ENCODE measurements around the gene RAP1GAP.

DNA sequence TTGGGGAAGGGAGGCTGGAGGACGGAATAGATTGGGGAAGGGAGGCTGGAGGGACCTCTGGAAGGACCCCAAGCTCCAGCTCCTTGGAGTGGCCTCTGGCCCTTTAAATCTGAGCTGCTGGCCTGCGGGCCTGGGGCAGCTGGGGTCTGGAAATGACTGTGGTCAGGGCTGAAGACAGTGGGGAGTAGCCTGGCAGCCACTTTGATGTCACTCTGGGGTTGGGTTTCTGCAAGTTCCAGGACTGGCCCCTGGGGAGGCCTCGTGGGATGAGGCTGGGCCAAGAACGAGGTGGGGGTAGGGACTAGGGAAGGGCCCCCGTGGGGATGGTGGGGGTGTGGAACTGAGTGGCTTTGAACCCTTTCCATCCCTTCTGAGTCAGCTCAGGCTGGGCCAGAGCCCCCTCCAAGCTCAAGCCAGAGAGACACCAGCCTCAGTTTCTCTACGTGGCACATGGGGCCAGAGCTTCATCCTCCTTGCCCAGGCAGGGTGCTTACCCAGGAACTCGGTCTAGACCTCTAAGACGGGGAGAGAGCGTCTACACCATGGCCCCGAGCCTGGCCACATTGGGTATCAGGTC is 100.3 kb downstream of the RAP1GAP start:
- TF ChIP-seq, protein P1, sequence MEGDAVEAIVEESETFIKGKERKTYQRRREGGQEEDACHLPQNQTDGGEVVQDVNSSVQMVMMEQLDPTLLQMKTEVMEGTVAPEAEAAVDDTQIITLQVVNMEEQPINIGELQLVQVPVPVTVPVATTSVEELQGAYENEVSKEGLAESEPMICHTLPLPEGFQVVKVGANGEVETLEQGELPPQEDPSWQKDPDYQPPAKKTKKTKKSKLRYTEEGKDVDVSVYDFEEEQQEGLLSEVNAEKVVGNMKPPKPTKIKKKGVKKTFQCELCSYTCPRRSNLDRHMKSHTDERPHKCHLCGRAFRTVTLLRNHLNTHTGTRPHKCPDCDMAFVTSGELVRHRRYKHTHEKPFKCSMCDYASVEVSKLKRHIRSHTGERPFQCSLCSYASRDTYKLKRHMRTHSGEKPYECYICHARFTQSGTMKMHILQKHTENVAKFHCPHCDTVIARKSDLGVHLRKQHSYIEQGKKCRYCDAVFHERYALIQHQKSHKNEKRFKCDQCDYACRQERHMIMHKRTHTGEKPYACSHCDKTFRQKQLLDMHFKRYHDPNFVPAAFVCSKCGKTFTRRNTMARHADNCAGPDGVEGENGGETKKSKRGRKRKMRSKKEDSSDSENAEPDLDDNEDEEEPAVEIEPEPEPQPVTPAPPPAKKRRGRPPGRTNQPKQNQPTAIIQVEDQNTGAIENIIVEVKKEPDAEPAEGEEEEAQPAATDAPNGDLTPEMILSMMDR (IDR thresholded peaks at IDR 0.05), result no peak
- TF ChIP-seq EZH2 (IDR thresholded peaks at IDR 0.05), result no peak
- TF ChIP-seq EZH2phosphoT487 (IDR thresholded peaks at IDR 0.05), result no peak
